SH-SY5Y (cell line): ENCODE measurements around the gene SLC6A20.

Experiments
- GATA2 ChIP-seq: IDR thresholded peaks from 2 replicates; pipeline ENCODE4 v1.6.1; 2011; ENCODE audit warnings: mild to moderate bottlenecking, low read depth, low read length
- GATA3 ChIP-seq: IDR thresholded peaks from 2 replicates; pipeline ENCODE4 v1.6.1; 2011; ENCODE audit warnings: low read depth, mild to moderate bottlenecking, low read length, moderate library complexity

DNA sequence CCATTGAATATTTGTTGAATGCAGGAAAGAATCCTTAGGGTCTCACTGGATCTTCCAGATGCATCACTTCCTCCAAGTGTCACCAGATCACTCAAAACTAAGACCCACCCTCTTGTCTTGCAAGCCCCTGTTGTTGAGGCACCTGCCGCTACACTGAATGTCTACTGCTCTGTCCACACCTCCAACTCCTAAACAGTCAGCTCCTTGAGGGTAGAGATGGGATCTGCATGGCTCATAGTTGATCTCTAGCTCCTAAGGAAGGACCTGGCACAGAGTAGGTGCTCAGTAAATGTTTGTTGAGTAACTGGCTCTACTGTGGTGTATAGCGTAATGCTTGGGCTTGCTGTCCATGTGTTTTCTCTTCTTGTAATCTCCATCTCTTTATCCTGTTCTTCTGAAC lies 8.8 kb downstream of the SLC6A20 start:
- TF ChIP-seq GATA3 (no peak), GATA2 (no peak)
